ENCODE measurements around the gene UNC119B.

DNA sequence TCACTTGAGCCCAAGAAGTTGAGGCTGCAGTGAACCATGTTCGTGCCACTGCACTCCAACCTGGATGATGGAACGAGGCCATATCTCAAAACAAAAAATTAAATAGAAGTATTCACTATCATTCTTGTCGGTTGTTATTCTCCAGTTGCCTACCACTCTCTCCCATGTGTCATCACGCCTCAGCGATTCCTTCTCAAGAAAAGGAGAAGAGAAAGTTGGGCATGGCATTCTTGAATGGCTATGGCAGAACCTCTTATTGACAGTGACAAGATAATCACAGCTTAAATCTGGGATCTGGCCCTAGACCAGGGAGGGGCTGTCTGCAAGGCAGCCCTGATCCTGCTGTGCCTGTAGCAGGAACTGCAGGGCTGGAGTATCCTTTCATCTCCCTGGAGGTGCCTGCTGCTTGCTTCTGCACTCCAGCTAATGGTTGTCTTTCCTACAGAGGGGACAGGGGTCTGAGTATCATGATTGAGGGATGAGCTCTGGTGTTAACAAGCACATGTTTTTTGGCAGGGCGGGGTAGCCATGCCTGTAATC lies 36.1 kb upstream of the UNC119B start:
- TF ChIP-seq, protein P1, sequence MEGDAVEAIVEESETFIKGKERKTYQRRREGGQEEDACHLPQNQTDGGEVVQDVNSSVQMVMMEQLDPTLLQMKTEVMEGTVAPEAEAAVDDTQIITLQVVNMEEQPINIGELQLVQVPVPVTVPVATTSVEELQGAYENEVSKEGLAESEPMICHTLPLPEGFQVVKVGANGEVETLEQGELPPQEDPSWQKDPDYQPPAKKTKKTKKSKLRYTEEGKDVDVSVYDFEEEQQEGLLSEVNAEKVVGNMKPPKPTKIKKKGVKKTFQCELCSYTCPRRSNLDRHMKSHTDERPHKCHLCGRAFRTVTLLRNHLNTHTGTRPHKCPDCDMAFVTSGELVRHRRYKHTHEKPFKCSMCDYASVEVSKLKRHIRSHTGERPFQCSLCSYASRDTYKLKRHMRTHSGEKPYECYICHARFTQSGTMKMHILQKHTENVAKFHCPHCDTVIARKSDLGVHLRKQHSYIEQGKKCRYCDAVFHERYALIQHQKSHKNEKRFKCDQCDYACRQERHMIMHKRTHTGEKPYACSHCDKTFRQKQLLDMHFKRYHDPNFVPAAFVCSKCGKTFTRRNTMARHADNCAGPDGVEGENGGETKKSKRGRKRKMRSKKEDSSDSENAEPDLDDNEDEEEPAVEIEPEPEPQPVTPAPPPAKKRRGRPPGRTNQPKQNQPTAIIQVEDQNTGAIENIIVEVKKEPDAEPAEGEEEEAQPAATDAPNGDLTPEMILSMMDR (IDR thresholded peaks at IDR 0.05), result no peak
- TF ChIP-seq POLR2A (IDR thresholded peaks at IDR 0.05), result no peak

Data from upper lobe of left lung (tissue), 4 donors.